Effector memory CD8-positive, alpha-beta T cell (primary cell): ENCODE data around the gene RGS3.

ENCODE experiments used
- ATAC-seq: fragments of 150-1000 bp; cut with Tn5 transposase; replicated peaks from 2 replicates; pipeline ENCODE4 v1.10.0; 2021; ENCODE audit warnings: mild to moderate bottlenecking, moderate library complexity
- DNase-seq, 3 experiments: peaks; one replicate each; pipeline ENCODE4 v3.0.0; 2021
- H3K27ac Mint-ChIP-seq, 2 donors: one replicate each; pipeline ENCODE4 v1.8.0; 2022; ENCODE audit warnings: mild to moderate bottlenecking in 2 of 2, mixed read lengths in 2 of 2, moderate library complexity in 2 of 2
- H3K27me3 Mint-ChIP-seq, 2 donors: one replicate each; pipeline ENCODE4 v1.8.0; 2022; ENCODE audit warnings: mixed read lengths in 2 of 2
- H3K36me3 Mint-ChIP-seq: one replicate; pipeline ENCODE4 v1.8.0; 2022; ENCODE audit warnings: mild to moderate bottlenecking, moderate library complexity, mixed read lengths; ENCODE audit not compliant: insufficient read depth
- H3K4me1 Mint-ChIP-seq, 2 donors: one replicate each; pipeline ENCODE4 v1.8.0; 2022; ENCODE audit warnings: low read depth in 2 of 2, mixed read lengths in 2 of 2
- H3K4me3 Mint-ChIP-seq, 2 donors: one replicate each; pipeline ENCODE4 v1.8.0; 2022; ENCODE audit warnings: mild to moderate bottlenecking in 2 of 2, mixed read lengths in 2 of 2, moderate library complexity in 2 of 2
- H3K9me3 Mint-ChIP-seq, 2 donors: one replicate each; pipeline ENCODE4 v1.8.0; 2022; ENCODE audit warnings: mixed read lengths in 2 of 2

RGS3 gene

GRCh38 chr9:113584428-113585084, 121.0 kb downstream of the RGS3 start:
- H3K4me1 Mint-ChIP-seq = peaks cover 50 to 67% of the 10 kb centered on the region in 2 donors
- no peaks in the 10 kb centered on the region for H3K9me3 Mint-ChIP-seq
- H3K36me3 Mint-ChIP-seq = peaks cover 33% of the 10 kb centered on the region
- no peak overlapping the region for H3K27ac Mint-ChIP-seq
- DNase-seq (no peak), ATAC-seq (no peak)
- H3K27me3 Mint-ChIP-seq = no peaks in the 10 kb centered on the region
- H3K4me3 Mint-ChIP-seq = no peak overlapping the region

GRCh38 chr9:113585085-113585442, 121.5 kb downstream of the RGS3 start:
- ATAC-seq = no peak
- Mint-ChIP-seq H3K4me1 (peaks cover 45 to 63% of the 10 kb centered on the region in 2 donors), H3K27ac (peak overlapping the region; percentile 88 to 91), H3K4me3 (no peak overlapping the region), H3K9me3 (no peaks in the 10 kb centered on the region), H3K36me3 (peaks cover 33% of the 10 kb centered on the region), H3K27me3 (no peaks in the 10 kb centered on the region)
- no peak for DNase-seq

GRCh38 chr9:113585555-113585954, 122.0 kb downstream of the RGS3 start:
- H3K4me3 Mint-ChIP-seq = no peak overlapping the region
- ATAC-seq = no peak

GRCh38 chr9:113587471-113588031, 124.0 kb downstream of the RGS3 start:
- DNase-seq = no peak
- Mint-ChIP-seq H3K36me3 (peaks cover 36% of the 10 kb centered on the region), H3K27ac (peak overlapping the region in 1 of 2 donors; percentile 91), H3K4me1 (peaks cover 30 to 58% of the 10 kb centered on the region in 2 donors), H3K27me3 (no peaks in the 10 kb centered on the region), H3K9me3 (no peaks in the 10 kb centered on the region), H3K4me3 (no peak overlapping the region)
- ATAC-seq = no peak

More at GRCh38 chr9:113585555-113585954, 122.0 kb downstream of the RGS3 start:
- Mint-ChIP-seq H3K27me3 (no peaks in the 10 kb centered on the region), H3K9me3 (no peaks in the 10 kb centered on the region), H3K27ac (peak overlapping the region; percentile 88 to 91), H3K4me1 (peaks cover 40 to 61% of the 10 kb centered on the region in 2 donors), H3K36me3 (peaks cover 35% of the 10 kb centered on the region)
- DNase-seq = no peak

GRCh38 chr9:113588242-113588810, 124.8 kb downstream of the RGS3 start:
- Mint-ChIP-seq H3K4me1 (peaks cover 28 to 54% of the 10 kb centered on the region in 2 donors), H3K4me3 (no peak overlapping the region), H3K9me3 (no peaks in the 10 kb centered on the region), H3K36me3 (peaks cover 35% of the 10 kb centered on the region), H3K27me3 (no peaks in the 10 kb centered on the region), H3K27ac (peak overlapping the region in 1 of 2 donors; percentile 91)
- no peak for ATAC-seq
- DNase-seq = no peak

GRCh38 chr9:113588936-113589335, 125.4 kb downstream of the RGS3 start:
- no peaks in the 10 kb centered on the region for H3K9me3 Mint-ChIP-seq
- ATAC-seq (no peak), DNase-seq (no peak)
- H3K27me3 Mint-ChIP-seq = no peaks in the 10 kb centered on the region
- H3K4me3 Mint-ChIP-seq = no peak overlapping the region
- H3K27ac Mint-ChIP-seq = peak overlapping the region; percentile 25 to 83
- H3K4me1 Mint-ChIP-seq = peaks cover 24 to 49% of the 10 kb centered on the region in 2 donors
- H3K36me3 Mint-ChIP-seq = peaks cover 28% of the 10 kb centered on the region

GRCh38 chr9:113589407-113589806, 125.9 kb downstream of the RGS3 start:
- ATAC-seq (peak; percentile 48), DNase-seq (no peak)
- Mint-ChIP-seq H3K27me3 (no peaks in the 10 kb centered on the region), H3K36me3 (peaks cover 24% of the 10 kb centered on the region), H3K4me1 (peaks cover 24 to 49% of the 10 kb centered on the region in 2 donors), H3K9me3 (no peaks in the 10 kb centered on the region), H3K27ac (peak overlapping the region; percentile 25 to 83), H3K4me3 (no peak overlapping the region)

GRCh38 chr9:113589890-113590289, 126.4 kb downstream of the RGS3 start:
- ATAC-seq = peak; percentile 12
- no peaks in the 10 kb centered on the region for H3K9me3 Mint-ChIP-seq
- no peak overlapping the region for H3K27ac Mint-ChIP-seq
- no peak for DNase-seq
- no peak overlapping the region for H3K4me3 Mint-ChIP-seq
- peaks cover 19 to 49% of the 10 kb centered on the region in 2 donors for H3K4me1 Mint-ChIP-seq
- peaks cover 25% of the 10 kb centered on the region for H3K36me3 Mint-ChIP-seq
- H3K27me3 Mint-ChIP-seq = no peaks in the 10 kb centered on the region

- Mint-ChIP-seq H3K27me3 (no peaks in the 10 kb centered on the region), H3K9me3 (no peaks in the 10 kb centered on the region), H3K27ac (no peak overlapping the region), H3K4me1 (peaks cover 14 to 44% of the 10 kb centered on the region in 2 donors), H3K4me3 (no peak overlapping the region), H3K36me3 (peaks cover 27% of the 10 kb centered on the region)
- no peak for ATAC-seq
- no peak for DNase-seq
These were observed 126.9 kb downstream of the RGS3 start for GRCh38 chr9:113590389-113590788.

GRCh38 chr9:113590991-113591898, 127.7 kb downstream of the RGS3 start:
- H3K36me3 Mint-ChIP-seq = peaks cover 24% of the 10 kb centered on the region
- no peaks in the 10 kb centered on the region for H3K27me3 Mint-ChIP-seq
- peak overlapping the region in 1 of 2 donors; percentile 54 for H3K27ac Mint-ChIP-seq
- ATAC-seq = peak; percentile 57
- peak; percentile 31 to 47 (median 35) for DNase-seq
- H3K4me1 Mint-ChIP-seq = peaks cover 13 to 37% of the 10 kb centered on the region in 2 donors
- no peak overlapping the region for H3K4me3 Mint-ChIP-seq
- no peaks in the 10 kb centered on the region for H3K9me3 Mint-ChIP-seq

GRCh38 chr9:113591899-113592625, 128.5 kb downstream of the RGS3 start:
- Mint-ChIP-seq H3K27ac (peak overlapping the region in 1 of 2 donors; percentile 62), H3K4me1 (peaks cover 13 to 31% of the 10 kb centered on the region in 2 donors), H3K36me3 (peaks cover 26% of the 10 kb centered on the region), H3K9me3 (no peaks in the 10 kb centered on the region), H3K4me3 (no peak overlapping the region), H3K27me3 (no peaks in the 10 kb centered on the region)
- no peak for ATAC-seq
- no peak for DNase-seq

- peak overlapping the region; percentile 41 to 62 for H3K27ac Mint-ChIP-seq
- peaks cover 13 to 26% of the 10 kb centered on the region in 2 donors for H3K4me1 Mint-ChIP-seq
- H3K36me3 Mint-ChIP-seq = peaks cover 34% of the 10 kb centered on the region
- ATAC-seq = no peak
- no peak for DNase-seq
- no peaks in the 10 kb centered on the region for H3K9me3 Mint-ChIP-seq
- H3K4me3 Mint-ChIP-seq = no peak overlapping the region
- H3K27me3 Mint-ChIP-seq = no peaks in the 10 kb centered on the region
These were observed 129.5 kb downstream of the RGS3 start for GRCh38 chr9:113592876-113593575.
